Activated CD8-positive, alpha-beta memory T cell treated with anti-CD3 and anti-CD28 coated beads for 4 hours (primary cell): ENCODE data around the gene PTPRE.

Experiments
- DNase-seq, 2 donors: peaks; one replicate each; pipeline ENCODE4 v3.0.0-alpha.2; 2020; ENCODE audit warnings: low read depth in 2 of 2

Gene PTPRE

GRCh38 chr10:127925471-127926207 lies 18.7 kb downstream of the PTPRE start:
- no peak for DNase-seq

DNA sequence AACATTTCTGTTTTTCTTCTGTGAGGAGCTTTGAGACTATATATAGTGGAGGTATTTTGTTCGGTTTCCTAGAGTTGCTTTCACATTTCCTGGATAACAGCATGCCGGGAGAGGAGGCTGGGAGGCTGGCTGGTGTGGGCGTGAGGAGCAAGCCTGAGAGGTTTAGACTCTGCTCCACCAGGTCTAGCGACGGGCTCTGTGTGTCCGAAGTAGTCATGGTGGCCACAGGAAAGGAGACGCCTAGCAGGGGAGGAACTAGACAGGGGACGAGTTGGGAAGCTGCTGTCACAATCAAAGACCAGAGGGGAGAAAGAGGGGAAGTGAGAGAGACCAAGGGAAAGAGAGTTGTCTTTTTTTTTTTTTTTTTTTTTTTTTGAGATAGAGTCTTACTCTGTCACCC lies 19.6 kb downstream of the PTPRE start:
- no peak for DNase-seq

DNA sequence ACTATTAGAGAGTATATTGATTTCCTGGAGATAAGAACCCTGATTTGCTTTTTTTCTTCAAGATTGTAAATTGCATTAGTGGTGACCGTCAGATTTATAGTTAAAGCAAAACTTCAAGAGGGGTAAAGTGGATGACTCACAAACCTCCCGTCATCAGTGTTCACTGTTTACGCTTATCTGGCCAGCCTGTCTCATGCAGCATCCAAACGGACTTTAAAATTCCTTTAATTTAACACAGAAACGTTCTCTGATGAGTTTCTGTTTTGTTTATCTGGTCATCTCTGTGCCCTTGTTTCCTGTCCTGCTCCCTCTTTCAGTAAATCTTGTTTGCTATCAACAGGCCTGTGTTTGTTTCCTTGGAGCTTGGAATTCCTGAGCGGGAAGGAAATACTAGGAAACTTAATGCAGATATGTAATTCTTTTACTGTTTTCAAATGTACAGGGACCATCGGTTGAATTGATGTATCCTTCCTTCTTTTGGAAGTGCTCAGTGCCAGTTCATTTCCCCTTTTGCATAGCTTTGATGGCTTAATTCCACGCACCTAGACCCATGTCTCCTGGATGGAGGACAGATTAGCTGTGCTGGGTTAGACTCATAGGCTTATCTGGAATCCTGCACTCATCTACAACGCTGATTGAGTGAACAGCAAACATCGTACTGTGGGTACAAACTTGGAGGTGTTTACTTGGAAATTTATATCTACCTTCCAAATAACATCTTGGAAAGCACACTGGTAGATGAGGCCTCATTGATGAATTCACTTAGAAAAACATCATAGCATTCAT lies 21.3 kb downstream of the PTPRE start:
- no peak for DNase-seq

DNA sequence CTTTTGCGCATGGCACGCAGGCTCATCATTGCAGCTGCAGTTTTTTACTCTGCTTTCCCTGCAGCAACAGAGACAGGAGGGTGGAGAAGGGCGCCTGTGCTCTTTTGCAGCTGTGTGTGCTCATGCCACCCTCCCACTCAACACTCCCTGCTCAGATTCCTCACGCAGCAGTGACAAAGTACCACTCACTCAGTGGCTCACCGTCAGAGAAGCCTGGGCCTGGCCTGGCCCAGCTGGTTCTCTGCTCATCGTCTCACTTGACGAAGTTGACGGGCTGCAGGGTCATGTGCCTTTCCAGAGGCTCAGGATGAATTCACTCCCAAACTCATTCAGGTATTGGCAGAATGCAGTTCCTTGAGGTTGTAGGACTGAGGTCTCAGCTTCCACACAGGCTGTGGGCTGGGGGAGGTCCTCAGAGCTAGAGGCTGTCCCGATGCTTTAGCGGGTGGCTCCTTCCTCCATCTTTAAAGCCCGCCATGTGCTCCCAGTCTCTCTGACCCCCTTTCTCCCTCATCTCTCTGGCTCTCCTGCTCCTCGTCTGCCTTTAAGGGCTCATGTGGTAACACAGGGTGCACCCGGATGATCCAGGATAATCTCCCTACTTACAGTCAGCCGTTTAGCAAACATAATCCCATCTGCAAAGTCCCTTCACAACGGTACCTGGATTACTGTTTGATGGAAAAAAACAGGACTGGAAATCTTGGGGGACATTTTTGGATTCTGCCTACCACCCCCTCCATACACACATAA lies 25.8 kb downstream of the PTPRE start:
- DNase-seq: no peak

- DNase-seq: no peak
Observed at GRCh38 chr10:127933271-127933670, 26.4 kb downstream of the PTPRE start.

GRCh38 chr10:127934383-127934782 lies 27.5 kb downstream of the PTPRE start:
- no peak for DNase-seq

- no peak for DNase-seq
Observed at GRCh38 chr10:127935071-127935561, 28.2 kb downstream of the PTPRE start.

DNA sequence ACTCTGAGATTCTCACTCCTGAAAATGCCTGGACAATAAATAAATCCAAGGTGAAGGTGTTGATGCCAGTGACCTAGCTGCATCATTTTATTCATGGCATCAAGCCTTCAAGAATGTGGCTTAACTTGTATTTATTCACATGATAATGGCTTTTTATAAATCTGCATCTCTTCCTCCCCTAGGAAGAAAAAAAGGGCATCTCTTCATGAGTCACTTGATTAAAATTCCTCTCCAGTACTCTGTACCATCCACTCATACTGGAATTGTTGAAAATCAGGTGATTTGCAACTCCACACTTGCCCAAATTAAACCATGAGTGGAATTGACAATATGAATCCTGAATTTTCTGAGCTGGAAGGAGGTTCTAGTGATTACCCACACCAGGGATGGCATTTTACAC lies 30.2 kb downstream of the PTPRE start:
- no peak for DNase-seq

- DNase-seq: no peak
Observed at GRCh38 chr10:127937915-127938463, 31.1 kb downstream of the PTPRE start.

GRCh38 chr10:127939786-127940330 lies 33.0 kb downstream of the PTPRE start:
- DNase-seq: no peak

GRCh38 chr10:127940866-127941640 lies 34.1 kb downstream of the PTPRE start:
- DNase-seq: no peak

- DNase-seq: no peak
Observed at GRCh38 chr10:127942811-127943210, 35.9 kb downstream of the PTPRE start.

- DNase-seq: no peak
Observed at GRCh38 chr10:127943336-127943910, 36.5 kb downstream of the PTPRE start.

DNA sequence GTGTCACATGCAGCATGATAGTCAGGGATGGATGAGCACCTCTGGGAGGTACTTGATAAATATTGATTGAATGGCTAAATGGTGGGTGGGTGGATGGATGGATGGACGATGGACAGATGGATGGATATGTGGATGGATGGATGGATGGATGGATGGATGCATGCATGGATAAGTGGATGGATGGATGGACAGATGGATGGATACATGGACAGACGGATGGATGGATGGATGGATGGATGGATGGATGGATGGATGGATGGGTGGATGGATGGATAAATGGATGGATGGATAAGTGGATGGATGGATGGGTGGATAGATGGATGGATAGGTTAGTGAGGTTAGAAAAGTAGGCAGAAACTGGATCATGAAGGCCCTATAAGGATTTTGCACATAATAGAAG lies 37.4 kb downstream of the PTPRE start:
- DNase-seq: no peak

DNA sequence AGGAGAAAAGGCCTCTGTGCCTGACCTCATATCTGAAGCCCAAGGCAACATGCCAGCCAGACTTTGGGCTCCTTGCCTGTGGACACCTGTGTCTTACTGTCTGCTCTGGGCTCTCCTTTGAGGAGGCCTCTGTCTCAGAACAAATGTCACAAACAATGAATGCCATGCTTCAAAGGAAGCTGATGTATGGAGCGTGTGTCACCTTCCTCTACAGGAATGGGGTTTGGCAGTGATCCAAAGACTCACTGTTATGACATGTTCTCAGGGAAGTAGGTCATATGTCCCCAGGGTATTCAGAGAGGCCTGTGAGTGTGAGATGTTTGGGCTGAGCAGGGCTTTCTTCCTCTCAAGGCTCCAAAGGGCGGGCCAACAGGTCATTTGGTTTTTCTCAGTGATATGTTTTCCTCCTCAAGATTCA lies 38.4 kb downstream of the PTPRE start:
- DNase-seq: no peak

DNA sequence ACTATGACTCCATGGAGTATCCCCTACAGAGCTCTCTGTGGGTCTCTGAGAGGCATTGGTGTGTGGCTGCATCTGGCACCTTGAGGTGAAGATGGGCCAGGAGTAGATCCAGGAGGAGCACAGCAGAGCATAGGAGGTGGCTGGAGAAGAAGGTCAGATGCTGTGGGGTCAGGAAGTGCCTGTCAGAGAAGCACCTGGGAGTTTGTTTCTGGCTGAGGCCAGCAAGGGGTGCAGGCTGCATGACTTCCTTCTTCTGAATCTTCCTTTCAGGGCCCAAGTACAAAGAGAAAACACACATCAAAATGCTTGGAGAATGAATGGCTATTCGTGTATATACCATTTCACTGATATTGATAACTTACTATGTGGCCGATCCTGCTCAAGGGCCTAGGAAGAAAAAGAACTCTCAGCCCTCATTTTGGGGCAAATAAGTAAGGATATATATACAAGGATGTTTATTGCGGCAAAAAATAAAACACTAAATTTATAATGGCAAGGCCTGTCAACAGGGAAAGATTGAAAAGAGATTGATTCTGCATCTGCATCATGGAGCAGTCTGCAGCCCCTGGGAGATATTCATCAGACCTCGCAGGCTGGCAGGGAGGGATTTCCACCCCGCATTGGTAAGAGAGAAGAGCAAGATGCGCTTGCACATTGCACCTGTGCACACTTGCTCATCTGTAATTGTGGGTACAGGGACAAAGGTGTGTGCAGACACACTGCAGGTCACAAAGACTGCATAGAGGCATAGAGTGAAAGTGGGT lies 39.2 kb downstream of the PTPRE start:
- no peak for DNase-seq

DNA sequence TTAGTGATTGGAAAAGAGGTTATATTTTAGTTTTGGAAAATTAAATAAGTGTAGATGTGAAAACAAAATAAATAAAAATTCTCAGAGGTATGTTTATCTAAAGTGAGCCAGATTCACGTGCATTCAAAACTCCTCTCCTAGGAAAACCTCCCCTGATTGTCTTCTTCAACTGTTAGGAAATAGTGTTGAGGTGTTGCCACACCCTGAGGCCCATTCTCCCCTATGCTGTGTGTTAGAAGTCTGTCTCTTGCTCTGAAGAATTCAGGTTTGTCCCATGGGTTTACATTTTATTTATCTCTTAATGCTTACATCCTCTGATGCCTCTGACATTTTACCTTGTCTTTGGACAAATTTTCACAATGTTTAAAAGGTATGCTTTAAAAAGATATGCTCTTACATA lies 40.3 kb downstream of the PTPRE start:
- no peak for DNase-seq

- no peak for DNase-seq
Observed at GRCh38 chr10:127948791-127949190, 41.9 kb downstream of the PTPRE start.

DNA sequence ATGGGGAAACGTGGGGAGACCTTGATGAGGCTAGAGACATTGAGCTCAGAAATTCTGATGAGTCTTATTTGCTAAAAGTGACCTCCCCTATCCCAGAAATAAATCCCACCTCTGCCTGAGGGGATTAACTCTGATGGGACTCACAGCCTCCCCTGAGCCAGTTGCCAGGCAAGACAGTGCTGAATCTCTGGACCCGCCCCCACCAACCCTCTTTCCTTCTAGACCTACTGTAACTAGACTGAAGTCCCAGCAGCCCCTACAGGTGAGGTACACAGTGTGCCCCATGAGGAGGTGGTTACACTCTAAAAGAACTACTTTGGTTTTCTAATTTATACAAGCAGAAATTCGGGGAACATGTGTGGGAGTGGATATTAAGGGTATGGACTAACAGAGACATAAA lies 42.9 kb downstream of the PTPRE start:
- DNase-seq: no peak
